Sigmoid colon (tissue), 7 donors: Measurements from ENCODE around the gene FAT4. TPM values are rescaled to one million over a fixed set of nuclear protein-coding genes. Genes with fewer than 3 reads are reported as not detected.
A peak's percentile ranks its signal among the peaks of the same experiment; 100 is the strongest.

Source experiments
- DNase-seq: peaks from one replicate; pipeline ENCODE4 v3.0.0-alpha.2; 2019
- H3K27ac ChIP-seq, 4 donors: fragments of 200-600 bp; sonication (generic); one replicate each; pipeline ENCODE4 v1.5.1; 2016 to 2019; ENCODE audit warnings: mild to moderate bottlenecking in 1 of 4
- H3K27me3 ChIP-seq, 3 donors: fragments of 200-600 bp; sonication (generic); one replicate each; pipeline ENCODE4 v1.5.1; 2019; ENCODE audit warnings: mild to moderate bottlenecking in 1 of 3
- H3K36me3 ChIP-seq, 4 donors: fragments of 200-600 bp; sonication (generic); one replicate each; pipeline ENCODE4 v1.5.1; 2016 to 2019
- H3K4me1 ChIP-seq, 4 donors: fragments of 200-600 bp; sonication (generic); one replicate each; pipeline ENCODE4 v1.5.1; 2017 to 2019
- H3K4me3 ChIP-seq, 4 donors: fragments of 200-600 bp; sonication (generic); one replicate each; pipeline ENCODE4 v1.5.1; 2017 to 2019; ENCODE audit warnings: mild to moderate bottlenecking in 2 of 4, moderate library complexity in 1 of 4
- H3K9me3 ChIP-seq, 4 donors: fragments of 200-600 bp in 3 of 4; sonication (generic) in 3 of 4; one replicate each; pipeline versions ENCODE4 v1.5.1 to v1.6.1; 2013 to 2019
- CTCF ChIP-seq, 4 experiments: fragments of 450-650 bp in 3 of 4; fragments of 200-600 bp in 1 of 4; IDR thresholded peaks; one replicate each; pipeline ENCODE4 v1.5.1; 2016 to 2019; ENCODE audit warnings: antibody characterized with exemption in 4 of 4, mild to moderate bottlenecking in 3 of 4, moderate library complexity in 2 of 4
- EP300 ChIP-seq, 4 donors: sonication (generic); formaldehyde crosslinking; IDR thresholded peaks; one replicate each; pipeline ENCODE4 v1.6.1; 2017; ENCODE audit warnings: antibody characterized with exemption in 4 of 4
- POLR2A ChIP-seq, 2 donors: fragments of 450-650 bp; IDR thresholded peaks; one replicate each; pipeline ENCODE4 v1.6.1; 2016; ENCODE audit warnings: antibody characterized with exemption in 2 of 2, mild to moderate bottlenecking in 2 of 2, moderate library complexity in 2 of 2
- POLR2AphosphoS5 ChIP-seq, 4 donors: sonication (generic); formaldehyde crosslinking; IDR thresholded peaks; one replicate each; pipeline ENCODE4 v1.6.1; 2017; ENCODE audit warnings: antibody characterized with exemption in 4 of 4
- WGBS, 2 donors: extraction: QIAGEN DNeasy Blood & Tissue Kit; methylation state at CpG; one replicate each; pipeline ENCODE4 v1.1.7; 2013; 5-methylcytosine and 5-hydroxymethylcytosine counted together
- intact Hi-C: fragments of 100-400 bp; cut with DNase I; formaldehyde crosslinking; loops from one replicate; pipeline ENCODE4 v1.15.1; 2023
- polyA plus RNA-seq, 3 donors: library from polyadenylated mRNA; stranded (reverse); fragments of 200-250 nt; gene quantifications; one replicate each; pipeline ENCODE4 v1.2.3, GENCODE V29; 2013
- total RNA-seq, 4 donors: library from RNA; depleted of rRNA; stranded (reverse); fragments of >200 nt; gene quantifications; one replicate each; pipeline ENCODE4 v1.1.0, GENCODE V29; 2016
- donor health status: healthy with polysubstance abuse.
- donor health status: Bipolar disorder and iron deficiency.
- donor health status: healthy.

FAT4 gene
- total and polyA plus RNA-seq, 7 donors, result under 0.01 to 74.2 (median 46.2) TPM

- no peaks in the 10 kb centered on the region for H3K9me3 ChIP-seq
These were observed 41.0 kb downstream of the FAT4 start for GRCh38 chr4:125355791-125356190.

GRCh38 chr4:125357675-125358074, 42.9 kb downstream of the FAT4 start:
- H3K27me3 ChIP-seq, result no peaks in the 10 kb centered on the region
- 32 to 54% methylated on average over 4 of the region's 4 CpGs for WGBS, 2 donors
- no peaks in the 10 kb centered on the region for H3K36me3 ChIP-seq
- peak overlapping the region in 1 of 4 donors; percentile 11 for H3K27ac ChIP-seq
- intact Hi-C loops, result no loop called here
- peaks cover 0 to 23% (median 4%) of the 10 kb centered on the region in 4 donors for H3K4me1 ChIP-seq
- H3K9me3 ChIP-seq, result no peaks in the 10 kb centered on the region
- no peak for DNase-seq
- no peak overlapping the region for H3K4me3 ChIP-seq
- TF ChIP-seq POLR2A (IDR thresholded peaks at IDR 0.05) (no peak), EP300 (IDR thresholded peaks at IDR 0.05) (no peak), POLR2AphosphoS5 (IDR thresholded peaks at IDR 0.05) (no peak), CTCF (IDR thresholded peaks at IDR 0.05) (no peak)

More at GRCh38 chr4:125355791-125356190, 41.0 kb downstream of the FAT4 start:
- DNase-seq, result no peak
- H3K36me3 ChIP-seq, result no peaks in the 10 kb centered on the region
- no peaks in the 10 kb centered on the region for H3K27me3 ChIP-seq
- H3K4me1 ChIP-seq, result peaks cover 0 to 23% (median 8%) of the 10 kb centered on the region in 4 donors
- no peak overlapping the region for H3K4me3 ChIP-seq
- H3K27ac ChIP-seq, result no peak overlapping the region
- intact Hi-C loops, result no loop called here
- TF ChIP-seq POLR2AphosphoS5 (IDR thresholded peaks at IDR 0.05) (no peak), EP300 (IDR thresholded peaks at IDR 0.05) (no peak), POLR2A (IDR thresholded peaks at IDR 0.05) (no peak), CTCF (IDR thresholded peaks at IDR 0.05) (no peak)
- 55 to 73% methylated on average over 2 of the region's 2 CpGs for WGBS, 2 donors

- Histone ChIP-seq H3K36me3 (no peaks in the 10 kb centered on the region), H3K4me3 (no peak overlapping the region), H3K4me1 (peaks cover 0 to 23% (median 3%) of the 10 kb centered on the region in 4 donors), H3K27me3 (no peaks in the 10 kb centered on the region), H3K27ac (no peak overlapping the region), H3K9me3 (no peaks in the 10 kb centered on the region)
- no peak for TF ChIP-seq EP300 (IDR thresholded peaks at IDR 0.05)
- no peak for TF ChIP-seq CTCF (IDR thresholded peaks at IDR 0.05)
- TF ChIP-seq POLR2A (IDR thresholded peaks at IDR 0.05), result no peak
- no peak for TF ChIP-seq POLR2AphosphoS5 (IDR thresholded peaks at IDR 0.05)
- intact Hi-C loops, result no loop called here
- DNase-seq, result no peak
- WGBS, 2 donors, result 83 to 88% methylated on average over 6 of the region's 6 CpGs
These were observed 43.7 kb downstream of the FAT4 start for GRCh38 chr4:125358453-125358852.

GRCh38 chr4:125359363-125359762, 44.6 kb downstream of the FAT4 start:
- Histone ChIP-seq H3K27ac (no peak overlapping the region), H3K4me3 (no peak overlapping the region), H3K4me1 (peaks cover 0 to 23% (median 3%) of the 10 kb centered on the region in 4 donors), H3K36me3 (no peaks in the 10 kb centered on the region), H3K27me3 (no peaks in the 10 kb centered on the region), H3K9me3 (no peaks in the 10 kb centered on the region)
- 90 to 94% methylated on average over 3 of the region's 3 CpGs for WGBS, 2 donors
- TF ChIP-seq EP300 (IDR thresholded peaks at IDR 0.05) (no peak), CTCF (IDR thresholded peaks at IDR 0.05) (no peak), POLR2A (IDR thresholded peaks at IDR 0.05) (no peak), POLR2AphosphoS5 (IDR thresholded peaks at IDR 0.05) (no peak)
- intact Hi-C loops, result no loop called here
- DNase-seq, result no peak
